Measurements from ENCODE around the gene MARCHF2.
"Not testable (repeated sequence)": the region's sequence is repeated elsewhere in the genome, so short reads cannot be mapped to it uniquely, and the experiment has no call there.

Gene MARCHF2

GRCh38 chr19:8403098-8403819, 9.8 kb upstream of the MARCHF2 start:
- ChIA-PET POLR2A (no interaction called here), CTCF (interaction anchor here (1.0 kb wide), 1 partner anchor 10 kb away, joined by 3 read pairs; the partner anchor contains the start of gene MARCHF2)
- DNase-seq (ENCODE audit: extremely low spot score), result no peak
- TF ChIP-seq, protein P1, sequence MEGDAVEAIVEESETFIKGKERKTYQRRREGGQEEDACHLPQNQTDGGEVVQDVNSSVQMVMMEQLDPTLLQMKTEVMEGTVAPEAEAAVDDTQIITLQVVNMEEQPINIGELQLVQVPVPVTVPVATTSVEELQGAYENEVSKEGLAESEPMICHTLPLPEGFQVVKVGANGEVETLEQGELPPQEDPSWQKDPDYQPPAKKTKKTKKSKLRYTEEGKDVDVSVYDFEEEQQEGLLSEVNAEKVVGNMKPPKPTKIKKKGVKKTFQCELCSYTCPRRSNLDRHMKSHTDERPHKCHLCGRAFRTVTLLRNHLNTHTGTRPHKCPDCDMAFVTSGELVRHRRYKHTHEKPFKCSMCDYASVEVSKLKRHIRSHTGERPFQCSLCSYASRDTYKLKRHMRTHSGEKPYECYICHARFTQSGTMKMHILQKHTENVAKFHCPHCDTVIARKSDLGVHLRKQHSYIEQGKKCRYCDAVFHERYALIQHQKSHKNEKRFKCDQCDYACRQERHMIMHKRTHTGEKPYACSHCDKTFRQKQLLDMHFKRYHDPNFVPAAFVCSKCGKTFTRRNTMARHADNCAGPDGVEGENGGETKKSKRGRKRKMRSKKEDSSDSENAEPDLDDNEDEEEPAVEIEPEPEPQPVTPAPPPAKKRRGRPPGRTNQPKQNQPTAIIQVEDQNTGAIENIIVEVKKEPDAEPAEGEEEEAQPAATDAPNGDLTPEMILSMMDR (IDR thresholded peaks at IDR 0.05; ENCODE audit: control extremely low read depth, extremely low read depth, low read depth, missing control alignments), result no peak

- POLR2A ChIA-PET, result no interaction called here
Observed at GRCh38 chr19:8403820-8404109, 9.3 kb upstream of the MARCHF2 start.

DNA sequence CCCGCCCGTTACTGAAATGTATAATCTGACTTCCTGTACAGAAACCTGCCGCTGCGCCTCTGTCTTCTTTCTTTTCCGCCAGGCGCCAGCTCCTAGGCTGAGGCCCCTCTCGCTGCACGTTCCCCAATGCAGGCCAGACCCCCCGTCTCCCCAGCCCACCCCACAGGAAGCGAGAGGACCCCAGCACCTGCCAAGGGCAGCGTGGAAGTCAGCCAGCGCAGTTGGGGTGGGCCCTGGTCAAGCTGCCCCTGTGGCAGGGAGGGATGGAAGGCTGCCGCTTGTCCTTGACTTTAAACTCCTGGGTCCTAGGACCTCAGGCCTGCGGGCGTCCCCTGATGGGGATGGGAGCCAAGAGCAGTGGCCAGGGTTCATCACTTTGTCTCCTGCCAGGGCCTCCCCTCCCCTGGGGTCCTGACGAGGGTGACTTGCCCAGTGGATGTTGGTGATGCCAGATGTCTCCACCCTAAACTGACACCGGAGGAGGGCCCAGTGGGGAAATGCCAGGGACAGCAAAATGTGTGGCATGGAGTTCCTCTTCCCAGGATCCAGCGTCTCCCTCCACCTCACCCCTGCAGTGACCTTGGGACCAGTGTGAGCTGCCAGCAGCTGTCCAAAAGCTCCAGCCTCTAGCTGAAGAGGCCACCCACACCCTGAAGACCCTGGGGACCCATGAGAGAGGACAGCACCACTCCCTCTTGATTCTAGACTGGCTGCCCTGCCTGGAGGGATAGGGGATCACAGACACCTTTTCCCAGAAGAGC, 8.5 kb upstream of the MARCHF2 start:
- DNase-seq (ENCODE audit: extremely low spot score), result no peak
- TF ChIP-seq, protein P1 (IDR thresholded peaks at IDR 0.05; ENCODE audit: control extremely low read depth, extremely low read depth, low read depth, missing control alignments), result no peak
- CTCF ChIA-PET, result interaction anchor here (0.8 to 1.5 kb wide), 4 partner anchors 9 to 176 kb away, joined by 3 to 6 read pairs (median 4); no protein-coding TSS in a partner anchor
- POLR2A ChIA-PET, result no interaction called here

More at GRCh38 chr19:8403820-8404109, 9.3 kb upstream of the MARCHF2 start:
- DNase-seq (ENCODE audit: extremely low spot score), result no peak
- CTCF ChIA-PET, result interaction anchor here (1.0 kb wide), 1 partner anchor 9 kb away, joined by 3 read pairs; the partner anchor contains the start of gene MARCHF2
- TF ChIP-seq, protein P1 (IDR thresholded peaks at IDR 0.05; ENCODE audit: control extremely low read depth, extremely low read depth, low read depth, missing control alignments), result no peak

DNA sequence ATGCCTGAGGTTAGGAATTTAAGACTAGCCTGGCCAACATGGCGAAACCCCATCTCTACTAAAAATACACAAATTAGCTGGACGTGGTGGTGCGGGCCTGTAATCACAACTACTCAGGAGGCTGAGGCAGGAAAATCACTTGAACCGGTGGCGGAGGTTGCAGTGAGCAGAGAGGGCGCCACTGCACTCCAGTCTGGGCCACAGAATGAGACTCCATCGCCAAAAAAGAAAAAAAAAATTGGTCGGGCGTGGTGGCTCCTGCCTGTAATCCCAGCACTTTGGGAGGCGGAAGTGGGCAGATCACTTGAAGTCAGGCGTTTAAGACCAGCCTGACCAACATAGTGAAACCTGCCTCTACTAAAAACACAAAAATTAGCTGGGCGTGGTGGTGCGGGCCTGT, 2.4 kb upstream of the MARCHF2 start:
- DNase-seq (ENCODE audit: extremely low spot score), result not testable (repeated sequence)
- ChIA-PET CTCF (interaction anchor here (0.8 to 4.2 kb wide), 3 partner anchors 13 to 167 kb away, joined by 3 to 24 read pairs (median 19); no protein-coding TSS in a partner anchor), POLR2A (interaction anchor here (0.6 to 0.7 kb wide), 2 partner anchors 87 to 92 kb away, joined by 4 to 5 read pairs; partner anchors contain the start of gene PRAM1)

DNA sequence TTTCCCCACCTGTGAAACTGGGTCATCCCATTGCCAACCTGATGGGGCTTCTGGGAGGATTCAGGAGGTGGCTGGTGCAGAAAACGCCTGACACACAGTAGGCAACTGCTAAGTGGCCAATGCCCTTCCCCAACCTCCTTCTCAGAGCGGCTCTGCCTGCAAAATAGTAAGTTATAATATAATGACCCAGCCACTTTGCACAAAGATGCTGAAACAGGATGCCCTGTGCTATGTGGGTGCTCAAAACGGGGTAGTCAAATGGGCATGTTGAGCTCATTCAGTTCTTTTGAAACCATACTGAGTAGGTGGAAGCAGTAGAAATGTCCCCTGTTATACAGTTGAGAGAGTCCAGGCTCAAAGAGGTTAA, 507 bp downstream of the MARCHF2 start:
- POLR2A ChIA-PET, result interaction anchor here (0.5 to 1.7 kb wide), 4 partner anchors 13 to 36 kb away, joined by 3 to 7 read pairs (median 4); no protein-coding TSS in a partner anchor
- no peak for DNase-seq (ENCODE audit: extremely low spot score)
- CTCF ChIA-PET, result interaction anchor here (0.7 to 5.3 kb wide), 32 partner anchors 8 to 255 kb away, joined by 3 to 35 read pairs (median 6); partner anchors contain the start of genes HNRNPM, MYO1F, RAB11B and ZNF414
- TF ChIP-seq, protein P1 (IDR thresholded peaks at IDR 0.05; ENCODE audit: control extremely low read depth, extremely low read depth, low read depth, missing control alignments), result no peak

DNA sequence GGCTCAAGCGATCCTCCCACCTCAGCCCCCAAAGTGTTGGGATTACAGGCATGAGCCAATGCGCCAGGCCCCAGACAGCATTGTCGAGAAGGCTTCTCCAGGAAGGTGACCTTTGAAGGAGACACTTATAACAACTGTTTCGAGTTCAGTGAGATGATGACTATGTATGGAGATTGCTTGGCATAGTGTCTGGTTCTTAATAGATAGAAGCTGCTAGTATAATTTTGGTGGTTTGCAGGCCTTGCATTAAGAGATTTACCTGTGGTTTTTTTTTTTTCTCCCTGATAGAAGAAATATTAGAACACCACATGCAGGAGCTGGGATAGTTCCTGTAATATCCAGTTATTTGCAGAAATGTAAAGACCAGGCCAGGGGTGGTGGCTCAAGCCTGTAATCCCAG, 3.7 kb downstream of the MARCHF2 start:
- TF ChIP-seq, protein P1 (IDR thresholded peaks at IDR 0.05; ENCODE audit: control extremely low read depth, extremely low read depth, low read depth, missing control alignments), result no peak
- CTCF ChIA-PET, result interaction anchor here (0.9 to 5.3 kb wide), 3 partner anchors 63 to 163 kb away, joined by 3 to 35 read pairs (median 6); partner anchors contain the start of gene MYO1F
- POLR2A ChIA-PET, result no interaction called here
- DNase-seq (ENCODE audit: extremely low spot score), result no peak
